Fibroblast of skin of right quadriceps (primary cell): ENCODE data around the gene HSPA4L.

ENCODE experiments used
- DNase-seq: peaks from one replicate; pipeline ENCODE4 v3.0.0-alpha.2; 2013

The HSPA4L gene

DNA sequence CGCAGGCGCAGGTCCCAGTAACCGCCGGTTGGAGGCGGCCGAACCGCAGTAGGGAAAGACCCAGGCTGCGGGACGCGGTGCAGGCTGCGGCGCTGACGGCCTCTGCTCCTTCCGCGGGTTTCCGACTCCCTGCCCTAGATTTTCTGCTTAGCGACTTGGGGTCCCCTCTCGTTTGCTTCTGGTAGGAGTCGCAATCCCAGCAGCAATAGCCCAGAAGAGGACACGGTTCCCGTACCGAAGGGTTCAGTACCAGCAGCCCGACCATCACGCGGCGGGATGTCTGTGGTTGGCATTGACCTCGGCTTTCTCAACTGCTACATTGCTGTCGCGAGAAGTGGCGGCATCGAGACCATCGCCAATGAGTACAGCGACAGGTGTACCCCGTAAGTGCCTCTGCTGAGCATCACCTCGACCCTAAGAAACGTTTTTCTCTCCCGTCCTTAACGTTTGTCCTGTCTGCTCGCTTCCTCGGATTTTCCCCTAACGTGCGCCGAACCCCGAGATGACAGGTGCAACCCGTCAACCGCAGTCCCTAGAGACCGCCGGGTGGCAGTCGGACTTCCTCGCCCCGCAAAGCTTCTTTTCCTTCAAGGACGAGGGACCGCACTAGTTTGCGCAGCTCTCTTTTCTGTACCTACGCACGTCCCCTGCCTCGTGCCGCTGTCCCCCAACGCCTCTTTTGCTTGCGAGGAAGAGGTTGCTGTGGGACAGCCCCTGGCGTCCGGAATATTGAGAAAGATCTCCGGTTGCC is at the start of gene HSPA4L:
Gene HSPA4L (plus strand): TSS at position 48 of the 751 bp plus-strand sequence. CDS start 229 bp downstream, at position 277.
- peak; percentile 6 for DNase-seq

DNA sequence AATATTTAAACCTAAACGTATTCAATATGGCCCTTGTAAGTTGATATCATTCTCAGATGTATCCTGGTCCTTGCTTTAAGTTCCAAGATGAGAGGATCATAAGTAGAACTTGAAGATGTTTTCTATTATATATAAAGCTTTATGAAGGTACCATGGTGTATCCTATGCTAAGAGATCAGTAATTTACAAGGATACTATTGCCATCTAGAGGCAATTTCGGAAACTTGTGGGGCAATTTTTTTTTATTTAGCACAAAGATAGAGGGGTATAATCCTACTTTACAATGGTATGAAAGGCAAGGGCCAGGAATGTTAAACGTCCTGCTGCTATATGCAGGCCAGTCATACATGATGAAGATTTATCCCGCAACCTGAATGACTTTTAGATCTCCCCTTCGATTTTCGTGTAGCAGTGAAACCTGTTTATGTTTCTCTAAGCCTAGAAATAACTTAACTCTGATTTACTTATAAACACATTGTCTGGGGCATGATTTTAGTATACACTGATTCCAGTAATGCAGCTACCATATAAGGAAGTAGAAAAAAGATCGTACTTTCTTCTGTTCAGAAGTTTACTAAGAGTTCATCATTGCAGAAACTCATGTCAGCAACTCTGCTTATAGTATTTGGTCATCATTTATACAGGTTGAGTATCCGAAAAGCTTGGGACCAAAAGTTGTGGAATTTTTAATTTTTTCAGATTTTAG is 49.3 kb upstream of the HSPA4L start:
- DNase-seq = peak; percentile 51

DNA sequence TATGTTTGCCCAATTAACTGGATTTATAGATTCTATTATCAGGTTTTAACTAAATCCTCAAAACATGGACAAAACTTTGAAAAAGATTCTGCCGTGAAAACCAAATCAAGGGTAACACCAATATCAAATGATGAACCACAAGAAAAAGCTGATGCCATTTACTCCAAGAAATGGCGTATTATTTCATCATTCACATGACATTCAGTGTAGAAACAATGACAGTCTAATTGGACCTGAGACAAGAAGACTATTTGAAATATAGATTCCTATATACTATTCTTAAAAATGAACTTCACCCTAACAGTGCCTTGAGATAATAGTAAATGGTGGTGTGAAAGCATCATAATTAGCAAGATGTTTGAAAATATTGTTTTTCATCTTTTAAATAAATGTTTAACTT is 47.1 kb upstream of the HSPA4L start:
- no peak for DNase-seq

DNA sequence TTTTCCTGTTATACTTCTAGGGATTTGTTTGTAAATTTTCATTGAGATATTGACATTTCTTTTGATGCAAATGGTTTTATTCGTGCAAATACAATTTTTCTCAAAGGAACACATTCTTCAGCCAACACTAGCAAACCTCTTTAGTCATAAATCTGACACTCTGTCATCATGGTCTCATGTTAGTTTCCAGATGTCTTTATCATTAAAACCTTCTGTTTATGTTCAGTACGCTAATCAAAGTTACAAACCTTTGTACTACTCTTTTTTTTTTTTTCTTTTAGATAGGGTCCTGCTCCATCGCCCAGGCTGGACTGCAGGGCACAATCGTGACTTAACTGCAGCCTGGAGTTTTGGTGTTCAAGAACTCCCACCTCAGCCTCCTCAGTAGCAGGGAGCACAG is 44.8 kb upstream of the HSPA4L start:
- peak; percentile 21 for DNase-seq

DNA sequence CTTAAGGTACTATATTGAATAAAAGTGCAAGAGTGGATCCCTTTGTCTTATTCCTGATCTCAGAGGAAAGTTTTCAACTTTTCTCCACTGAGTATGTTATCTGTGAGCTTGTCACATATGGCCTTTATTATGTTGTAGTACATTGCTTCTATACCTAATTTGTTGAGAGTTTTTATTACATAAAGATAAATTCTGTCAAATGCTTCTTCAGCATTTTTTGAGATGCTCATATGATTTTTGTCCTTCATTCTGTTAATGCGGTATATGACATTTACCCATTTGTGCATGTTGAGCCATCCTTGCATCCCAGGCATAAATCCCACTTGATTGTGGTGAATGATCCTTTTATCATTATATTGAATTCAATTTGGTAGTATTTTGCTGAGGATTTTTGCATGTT is 40.9 kb upstream of the HSPA4L start:
- no peak for DNase-seq

DNA sequence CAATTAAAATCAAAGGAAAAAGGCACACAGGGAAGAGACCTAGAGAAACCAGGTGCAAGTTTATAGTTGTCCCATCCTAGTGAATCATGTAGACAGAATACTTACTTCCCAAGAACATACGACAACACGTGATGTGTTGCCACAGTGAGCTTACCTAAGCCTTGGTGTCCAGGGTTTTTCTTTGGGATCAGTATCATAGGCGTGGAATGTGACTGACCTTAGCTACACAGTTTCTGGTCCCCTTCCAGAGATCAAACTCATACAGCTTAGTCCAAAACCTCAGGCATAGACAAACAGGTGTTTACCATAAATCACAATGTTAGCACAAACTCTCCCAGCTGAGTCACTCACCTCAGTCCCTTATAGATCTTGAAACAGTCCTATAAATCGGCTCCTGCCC is 34.2 kb upstream of the HSPA4L start:
- DNase-seq = no peak

DNA sequence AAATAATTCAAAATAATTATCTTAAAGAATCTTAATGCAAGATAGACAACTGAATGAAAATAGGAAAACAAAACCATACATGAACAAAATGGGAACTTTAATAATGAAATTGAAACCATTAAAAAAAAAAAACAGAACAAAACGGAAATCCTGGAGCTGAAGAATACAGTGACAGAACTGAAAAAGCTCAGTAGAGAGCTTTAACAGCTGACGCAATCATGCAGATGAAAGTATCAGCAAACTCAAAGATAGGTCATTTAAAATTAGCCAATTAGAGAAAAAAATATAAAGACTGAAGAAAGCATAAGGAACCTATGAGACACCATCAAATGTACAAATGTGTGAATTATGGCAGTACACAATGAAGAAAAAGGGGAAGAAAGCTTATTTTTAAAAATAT is 33.2 kb upstream of the HSPA4L start:
- DNase-seq = no peak

DNA sequence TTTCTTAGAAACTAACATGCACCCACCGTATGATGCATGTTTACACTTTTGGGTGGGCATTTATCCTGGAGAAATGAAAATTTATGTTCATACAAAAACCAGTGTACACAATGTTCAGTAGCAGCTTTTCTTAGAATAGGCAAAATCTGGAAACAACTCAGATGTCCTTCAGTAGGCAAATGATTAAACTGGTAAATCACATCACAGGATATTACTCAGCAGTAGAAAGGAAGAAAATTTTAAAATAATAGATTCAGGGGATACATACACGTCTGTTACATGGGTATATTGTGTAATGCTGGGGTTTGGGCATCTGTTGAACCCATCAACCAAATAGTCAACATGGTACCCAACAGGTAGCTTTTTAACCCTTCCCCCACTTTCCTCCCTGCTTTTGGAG is 25.2 kb upstream of the HSPA4L start:
- DNase-seq = no peak

DNA sequence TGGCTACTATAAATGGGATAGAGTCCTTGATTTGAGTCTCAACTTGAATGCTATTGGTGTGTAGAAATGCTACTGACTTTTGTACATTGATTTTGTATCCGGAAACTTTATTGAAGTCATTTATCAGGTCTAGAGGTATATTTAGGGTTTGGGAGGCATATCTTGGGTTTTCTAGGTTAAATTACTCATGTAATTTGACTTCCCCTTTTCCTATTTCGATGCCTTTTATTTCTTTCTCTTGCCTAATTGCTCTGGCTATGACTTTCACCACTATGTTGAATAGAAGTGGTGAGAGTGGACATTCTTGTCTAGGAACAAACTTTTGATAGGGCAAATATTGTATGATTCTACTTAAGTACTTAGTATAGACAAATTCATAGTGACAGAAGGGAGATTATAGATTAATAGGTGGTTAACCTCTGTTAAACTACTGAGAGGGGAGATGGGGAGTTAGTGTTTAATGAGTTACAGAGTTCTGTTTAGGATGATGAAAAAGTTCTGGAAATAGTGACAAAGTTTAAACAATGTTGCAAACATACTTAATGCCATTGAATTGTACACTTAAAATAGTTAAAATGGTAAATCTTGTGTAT is 22.8 kb upstream of the HSPA4L start:
- DNase-seq = no peak

DNA sequence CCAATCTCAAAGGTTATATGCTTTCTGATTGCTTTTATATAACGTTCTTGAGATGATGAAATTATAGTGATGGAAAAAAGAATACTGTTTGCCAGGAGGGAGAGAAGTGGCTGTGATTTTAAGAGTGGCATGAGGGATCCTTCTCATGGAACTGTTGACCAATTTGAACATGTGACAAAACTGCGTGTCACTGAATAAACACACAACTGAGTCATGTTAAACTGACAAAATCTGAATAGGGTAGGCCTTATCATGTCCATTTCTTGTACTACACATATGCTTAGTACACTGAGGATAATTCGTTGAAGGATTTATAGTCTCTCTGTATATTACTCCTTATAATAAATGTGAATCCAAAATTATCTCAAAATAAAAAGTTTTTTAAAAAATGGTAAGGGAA is 22.2 kb upstream of the HSPA4L start:
- peak; percentile 4 for DNase-seq

DNA sequence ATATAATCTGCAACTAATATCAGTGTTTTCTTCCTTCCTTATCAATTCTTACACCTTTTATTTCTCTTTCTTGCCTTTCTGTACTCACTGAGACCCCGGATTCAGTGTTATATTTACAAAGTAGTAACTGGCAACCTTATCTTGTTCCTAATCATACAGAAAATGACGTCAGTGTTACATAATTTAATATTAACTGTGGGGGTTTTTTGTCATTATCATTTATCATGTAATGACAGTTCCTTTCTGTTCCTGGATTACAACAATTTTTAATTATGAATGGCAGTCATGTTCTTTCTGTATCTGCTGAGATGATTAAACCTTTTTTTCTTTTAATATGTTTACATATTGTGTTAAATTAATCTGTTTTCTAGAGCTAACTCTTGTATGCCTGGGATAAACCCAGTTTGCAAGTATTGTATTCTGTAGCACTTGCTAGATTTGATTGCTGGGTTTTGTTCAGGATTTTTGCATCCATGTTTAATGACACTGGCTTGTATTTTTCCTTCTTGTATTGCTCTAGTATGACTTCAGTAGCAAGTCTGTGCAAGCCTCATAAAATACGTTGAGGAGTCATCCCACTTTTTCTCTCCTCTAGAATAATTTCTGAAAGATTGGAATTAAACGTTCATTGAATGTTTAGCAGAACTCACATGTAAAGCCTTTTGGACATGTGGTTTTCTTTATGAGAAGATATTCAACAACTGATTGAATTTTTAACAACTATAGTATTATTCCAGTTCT is 10.4 kb upstream of the HSPA4L start:
- DNase-seq = no peak

DNA sequence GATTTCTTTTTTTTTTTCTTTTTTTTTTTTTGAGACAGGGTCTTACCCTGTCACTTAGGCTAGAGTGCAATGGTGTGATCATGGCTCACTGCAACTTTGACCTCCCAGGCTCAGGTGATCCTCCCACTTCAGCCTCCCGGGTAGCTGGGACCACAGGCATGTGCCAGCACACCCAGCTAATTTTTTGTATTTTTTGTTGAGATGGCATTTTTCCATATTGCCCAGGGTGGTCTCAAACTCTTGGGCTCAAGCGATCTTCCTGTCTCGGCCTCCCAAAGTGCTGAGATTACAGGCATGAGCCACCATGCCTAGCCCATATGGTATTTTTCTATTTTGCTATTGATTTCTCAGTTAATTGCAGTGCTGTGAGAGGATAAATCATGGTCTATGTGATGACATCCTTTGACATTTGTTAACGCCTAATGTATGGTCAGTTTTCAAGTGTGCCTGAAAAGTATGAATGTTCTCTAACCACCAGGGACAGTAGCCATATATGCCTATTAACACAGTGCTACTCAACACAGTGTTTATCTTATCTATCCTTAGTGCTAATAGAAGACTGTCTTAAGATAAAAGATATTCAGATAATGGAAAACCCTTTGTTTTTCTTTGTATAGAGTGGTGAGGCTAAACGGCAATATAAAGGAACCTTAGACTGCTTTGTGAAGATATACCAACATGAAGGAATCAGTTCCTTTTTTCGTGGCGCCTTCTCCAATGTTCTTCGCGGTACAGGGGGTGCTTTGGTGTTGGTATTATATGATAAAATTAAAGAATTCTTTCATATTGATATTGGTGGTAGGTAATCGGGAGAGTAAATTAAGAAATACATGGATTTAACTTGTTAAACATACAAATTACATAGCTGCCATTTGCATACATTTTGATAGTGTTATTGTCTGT is 9.1 kb upstream of the HSPA4L start:
- no peak for DNase-seq

DNA sequence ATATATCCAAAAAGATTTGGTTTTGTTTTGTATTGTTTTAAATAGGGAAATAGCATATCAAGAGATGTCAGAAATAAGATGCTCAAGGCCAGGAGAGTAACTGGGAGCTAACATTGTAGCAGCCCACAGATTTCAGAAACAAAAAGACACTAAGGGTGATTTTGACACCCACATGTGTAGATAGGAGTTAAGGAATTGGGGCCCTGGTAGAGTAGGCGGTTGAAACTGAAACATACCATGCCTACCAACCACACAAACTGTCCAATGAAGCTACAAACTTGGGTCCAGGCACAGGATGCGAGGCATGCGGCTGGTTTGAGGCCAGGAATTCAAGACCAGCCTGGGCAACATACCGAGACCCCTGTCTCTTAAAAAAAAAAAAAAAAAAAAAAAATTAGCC is 6.3 kb upstream of the HSPA4L start:
- DNase-seq = no peak

DNA sequence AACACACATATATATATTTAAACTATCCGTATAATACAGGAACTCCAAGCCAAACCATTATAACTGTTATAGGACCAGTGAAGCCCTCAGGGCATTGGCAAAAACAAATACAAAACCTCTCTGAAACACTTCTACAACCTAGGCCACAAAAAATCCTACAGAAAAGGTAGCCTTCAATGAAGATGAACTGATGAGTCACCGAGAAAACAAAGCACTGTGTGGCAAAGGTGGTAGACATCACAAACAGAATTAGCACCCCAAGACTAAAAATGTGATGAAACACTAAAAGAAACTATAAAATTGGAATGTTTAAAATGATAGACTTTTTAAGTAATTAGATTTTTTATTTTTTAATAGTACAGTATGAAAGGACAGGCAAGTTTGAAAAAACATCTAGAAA is 5.5 kb upstream of the HSPA4L start:
- no peak for DNase-seq

DNA sequence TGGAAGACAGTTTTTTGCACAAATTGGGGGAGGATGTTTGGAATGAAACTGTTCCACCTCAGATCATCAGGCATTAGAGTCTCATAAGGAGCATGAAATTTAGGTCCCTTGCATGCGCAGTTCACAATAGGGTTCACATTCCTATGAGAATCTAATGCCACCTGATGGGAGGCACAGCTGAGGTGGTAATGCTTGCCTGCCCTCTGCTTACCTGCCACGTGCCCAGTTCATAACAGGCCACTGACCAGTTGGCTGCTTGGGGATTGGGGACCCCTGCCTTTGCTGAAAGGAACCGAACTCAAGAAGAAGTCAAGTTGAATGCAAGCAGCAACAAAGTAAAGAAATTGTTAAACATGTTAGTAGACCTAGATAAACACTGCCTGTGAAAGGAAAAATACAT is 4.6 kb upstream of the HSPA4L start:
- no peak for DNase-seq

DNA sequence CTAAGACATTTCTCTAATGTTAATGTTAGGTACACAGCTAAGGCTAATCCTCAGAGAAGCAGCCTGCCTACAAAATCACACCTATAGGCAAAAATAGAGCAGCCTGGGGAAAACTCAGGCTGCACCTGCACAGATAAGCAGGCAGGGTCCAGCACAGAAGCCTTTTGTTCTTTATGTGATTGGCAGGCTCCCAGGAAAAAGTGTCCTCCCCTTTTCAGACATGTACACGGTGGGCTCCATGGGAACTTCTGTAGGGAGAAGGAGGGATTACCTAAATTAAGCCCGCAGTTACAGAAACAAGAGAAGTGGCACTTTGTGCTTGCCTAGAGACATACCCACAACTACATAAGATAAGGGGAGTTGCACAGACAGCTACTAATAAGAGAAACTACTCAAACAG is 4.0 kb upstream of the HSPA4L start:
- DNase-seq = no peak

DNA sequence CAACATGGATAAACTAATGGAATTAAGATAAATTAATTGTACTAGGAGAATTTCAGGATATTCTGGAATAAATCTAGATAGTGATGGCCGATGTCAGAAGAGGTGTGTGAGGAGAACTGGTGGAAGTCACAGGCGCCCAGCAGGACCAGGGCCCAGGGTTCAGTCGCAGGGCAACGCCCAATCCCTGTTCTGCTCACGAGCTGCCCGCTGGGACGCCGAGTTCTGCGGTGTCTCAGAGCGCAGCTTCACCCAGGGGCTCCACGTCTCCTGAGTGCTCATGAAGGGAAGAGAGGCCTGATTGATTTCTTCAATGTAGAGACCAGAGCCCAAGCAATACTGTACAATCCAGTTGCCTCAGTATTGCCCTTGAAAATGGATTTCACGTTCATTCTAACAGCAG is 1.5 kb upstream of the HSPA4L start:
- DNase-seq = no peak

DNA sequence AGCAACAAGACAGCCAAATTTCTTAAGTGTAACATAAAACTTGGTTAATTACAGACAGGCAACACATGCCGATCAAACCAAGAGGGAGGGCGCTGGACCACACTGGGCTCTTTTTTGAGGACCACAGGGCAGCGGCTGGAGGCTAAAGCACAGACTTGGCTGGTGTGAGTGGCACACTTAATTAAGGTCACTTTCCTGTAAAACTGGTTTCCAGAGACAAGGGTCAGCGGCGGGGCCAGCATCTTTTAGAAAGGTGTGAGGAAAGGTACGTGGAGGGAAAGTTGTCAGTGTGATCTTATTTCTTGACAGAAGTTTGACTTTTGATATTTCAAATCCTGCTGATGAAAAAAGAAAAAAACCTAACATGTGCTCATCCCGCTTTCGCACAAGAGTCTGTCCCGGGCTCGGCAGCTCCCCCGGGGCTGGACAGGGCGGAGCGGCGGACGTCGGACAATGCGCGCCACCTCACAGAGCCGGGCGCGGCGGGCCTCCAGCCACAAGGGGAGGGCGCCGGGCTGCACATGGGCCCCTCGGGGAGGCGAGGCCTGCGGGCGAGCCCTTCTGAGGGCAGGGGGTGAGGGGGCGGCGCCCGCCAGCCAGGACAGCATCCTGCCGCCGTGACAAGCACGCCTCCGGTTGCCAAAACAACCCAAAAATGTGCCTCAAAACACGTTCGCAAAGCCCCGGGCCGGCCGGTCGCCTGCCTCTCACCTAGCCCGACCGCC is 660 bp upstream of the HSPA4L start:
- DNase-seq = peak; percentile 37

DNA sequence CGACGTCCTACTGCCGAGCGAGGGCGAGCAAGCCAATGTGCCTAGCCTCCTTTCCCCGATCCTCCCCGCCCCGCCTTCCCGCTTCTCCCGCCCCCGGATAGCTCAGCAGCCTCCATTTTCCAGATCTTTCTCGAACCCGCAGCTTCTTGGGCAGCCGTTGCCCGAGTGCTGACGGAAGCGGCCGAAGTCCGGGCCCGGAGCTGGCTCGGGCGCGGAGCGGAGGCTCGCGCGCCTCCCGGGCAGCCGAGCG is 172 bp upstream of the HSPA4L start:
- DNase-seq = peak; percentile 80

DNA sequence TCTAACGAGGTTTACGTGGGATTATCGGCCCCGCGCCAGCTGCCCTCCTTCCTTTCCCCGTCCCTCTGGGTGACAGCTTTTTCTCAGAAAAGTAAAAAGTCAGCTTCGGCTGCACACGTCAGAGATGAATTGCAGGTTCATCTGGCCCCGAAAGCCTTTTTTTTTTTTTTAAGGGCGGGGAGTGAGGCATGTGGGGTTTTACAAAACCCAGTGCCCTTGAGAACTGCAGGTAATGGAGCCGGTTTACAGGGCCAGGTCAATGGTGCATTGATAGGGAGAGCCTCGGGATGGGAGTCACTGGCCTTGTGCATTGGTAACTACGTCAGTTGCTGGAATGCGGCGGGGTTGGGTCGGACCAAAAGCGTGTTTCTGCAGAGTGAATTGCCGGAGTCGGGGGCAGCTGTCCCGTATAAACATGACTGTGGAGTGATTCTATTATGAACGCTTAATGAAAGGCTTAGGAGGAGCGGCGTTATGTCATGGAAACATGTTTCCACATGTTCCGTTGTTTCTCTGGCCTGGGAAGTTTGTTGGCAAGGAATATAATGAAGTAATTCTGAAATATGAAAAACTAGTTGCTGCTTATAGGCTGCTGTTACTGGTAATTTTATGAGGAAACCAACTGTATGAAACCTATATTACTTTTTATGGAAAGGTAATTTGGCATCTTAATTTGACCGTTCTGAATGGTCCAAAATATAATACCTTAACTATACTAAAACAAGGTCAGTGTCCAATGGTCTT is 1.1 kb downstream of the HSPA4L start:
- DNase-seq = peak; percentile 19
